KMS-11 (cell line): ENCODE data around the gene HECTD1.
"Not testable (repeated sequence)": the region's sequence is repeated elsewhere in the genome, so short reads cannot be mapped to it uniquely, and the experiment has no call there.

Source experiments
- H2AFZ ChIP-seq: fragments of 200-600 bp; sonication (generic); 2 replicates; pipeline ENCODE4 v1.6.1; 2016; ENCODE audit warnings: antibody characterized with exemption, mixed run types, low read depth
- H3K27ac ChIP-seq: fragments of 200-600 bp; sonication (generic); 2 replicates; pipeline ENCODE4 v1.6.1; 2016; ENCODE audit warnings: mild to moderate bottlenecking, mixed run types
- H3K27me3 ChIP-seq: fragments of 200-600 bp; sonication (generic); 2 replicates; pipeline ENCODE4 v1.6.1; 2017; ENCODE audit warnings: mild to moderate bottlenecking, low read depth, mixed run types, moderate library complexity; ENCODE audit not compliant: insufficient read depth
- H3K36me3 ChIP-seq: fragments of 200-600 bp; sonication (generic); 2 replicates; pipeline ENCODE4 v1.6.1; 2017; ENCODE audit warnings: mild to moderate bottlenecking, mixed run types; ENCODE audit not compliant: insufficient read depth
- H3K4me1 ChIP-seq: fragments of 200-600 bp; sonication (generic); 2 replicates; pipeline ENCODE4 v1.6.1; 2016; ENCODE audit warnings: mild to moderate bottlenecking, low read depth, mixed run types; ENCODE audit not compliant: poor library complexity, severe bottlenecking
- H3K4me2 ChIP-seq: fragments of 200-600 bp; sonication (generic); 2 replicates; pipeline ENCODE4 v1.7.0; 2016; ENCODE audit warnings: mild to moderate bottlenecking, mixed run types
- H3K4me3 ChIP-seq: fragments of 200-600 bp; sonication (generic); IDR thresholded peaks from 2 replicates; pipeline ENCODE4 v1.6.1; 2017; ENCODE audit warnings: low read depth, low read length, mixed read lengths; ENCODE audit not compliant: insufficient read depth
- H3K79me2 ChIP-seq: fragments of 200-600 bp; sonication (generic); 2 replicates; pipeline ENCODE4 v1.6.1; 2016; ENCODE audit warnings: low read depth, mixed run types; ENCODE audit not compliant: insufficient read depth
- H3K9ac ChIP-seq: fragments of 200-600 bp; sonication (generic); 2 replicates; pipeline ENCODE4 v1.6.1; 2016; ENCODE audit warnings: mild to moderate bottlenecking, mixed run types
- H4K20me1 ChIP-seq: fragments of 200-600 bp; sonication (generic); 2 replicates; pipeline ENCODE4 v1.6.1; 2016; ENCODE audit warnings: mild to moderate bottlenecking, mixed run types; ENCODE audit not compliant: insufficient read depth
- CTCF ChIP-seq: fragments of 200-600 bp; sonication (generic); conservative IDR thresholded peaks from 2 replicates; pipeline ENCODE4 v1.6.1; 2017; ENCODE audit warnings: low read depth, mild to moderate bottlenecking, antibody characterized with exemption, low read length, moderate library complexity, mixed read lengths

Gene HECTD1

DNA sequence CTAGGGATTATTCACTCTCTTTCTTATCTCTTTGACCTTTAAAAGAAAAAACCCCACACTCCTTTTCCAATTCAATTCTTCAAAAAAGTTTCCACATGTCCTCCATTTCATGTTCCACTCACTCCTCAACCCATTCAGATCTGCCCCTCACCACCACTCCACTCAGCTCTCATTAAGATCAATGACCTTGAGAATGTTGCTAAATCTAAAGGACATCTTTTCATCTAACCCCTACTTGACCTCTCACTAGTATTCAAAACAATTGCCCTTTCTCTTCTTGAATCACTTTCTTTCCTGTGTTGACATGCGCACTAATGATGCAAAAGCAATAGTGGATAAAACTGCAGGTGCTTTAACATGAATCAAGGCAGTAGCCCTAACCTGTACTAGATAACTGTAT, 9.9 kb downstream of the HECTD1 start:
- Histone ChIP-seq H2AFZ (no peak overlapping the region), H3K36me3 (no peaks in the 10 kb centered on the region), H3K27me3 (no peaks in the 10 kb centered on the region), H4K20me1 (no peaks in the 10 kb centered on the region), H3K27ac (no peak overlapping the region), H3K9ac (no peak overlapping the region), H3K79me2 (peaks cover 30% of the 10 kb centered on the region; the same call in 1 of the 2 replicates), H3K4me3 (no peak overlapping the region), H3K4me1 (peaks cover 33% of the 10 kb centered on the region), H3K4me2 (no peak overlapping the region)
- TF ChIP-seq CTCF, result no peak

DNA sequence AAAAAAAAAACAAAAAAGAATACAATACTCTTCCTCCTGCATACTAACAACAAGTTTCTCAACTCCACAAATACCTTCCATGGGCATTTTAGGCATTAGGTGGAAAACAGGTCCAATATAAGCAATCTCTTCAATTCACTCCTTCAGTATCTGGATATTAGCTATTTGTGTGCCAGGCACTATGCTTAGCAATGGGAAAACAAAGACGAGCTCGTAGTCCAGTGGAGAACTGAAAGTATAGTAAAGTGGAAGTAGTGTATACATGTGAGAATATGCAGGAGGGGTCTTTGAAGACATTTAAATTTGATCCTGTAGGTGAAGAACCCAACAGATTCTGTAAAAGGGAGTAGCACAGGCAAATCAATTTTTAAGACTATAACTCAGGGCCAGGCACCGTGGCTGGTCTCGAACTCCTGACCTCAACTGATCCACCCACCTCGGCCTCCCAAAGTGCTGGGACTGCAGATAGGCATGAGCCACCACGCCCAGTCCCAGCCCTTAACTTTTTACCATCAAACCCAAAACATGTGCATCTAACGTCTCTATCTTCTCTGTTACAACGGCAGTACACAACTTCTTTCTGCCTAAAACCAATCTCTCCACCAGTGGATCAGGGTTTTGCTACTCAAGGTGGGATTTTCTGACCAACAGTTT, 10.6 kb downstream of the HECTD1 start:
- Histone ChIP-seq H3K27me3 (no peaks in the 10 kb centered on the region), H3K4me2 (no peak overlapping the region), H4K20me1 (no peaks in the 10 kb centered on the region), H3K4me3 (no peak overlapping the region), H3K27ac (no peak overlapping the region), H3K9ac (no peak overlapping the region), H3K36me3 (no peaks in the 10 kb centered on the region), H2AFZ (no peak overlapping the region), H3K79me2 (peaks cover 35% of the 10 kb centered on the region; the same call in 1 of the 2 replicates), H3K4me1 (peaks cover 26% of the 10 kb centered on the region)
- no peak for TF ChIP-seq CTCF

- TF ChIP-seq CTCF, result no peak
- Histone ChIP-seq H3K4me1 (peaks cover 26% of the 10 kb centered on the region), H3K79me2 (peaks cover 34% of the 10 kb centered on the region; the same call in 1 of the 2 replicates), H3K27me3 (no peaks in the 10 kb centered on the region), H4K20me1 (no peaks in the 10 kb centered on the region), H3K36me3 (no peaks in the 10 kb centered on the region), H3K9ac (no peak overlapping the region), H3K4me3 (no peak overlapping the region), H3K4me2 (peak overlapping the region; percentile 53; the same call in 1 of the 2 replicates), H3K27ac (no peak overlapping the region), H2AFZ (no peak overlapping the region)
Measured at GRCh38 chr14:31194661-31195060, 12.9 kb downstream of the HECTD1 start.

DNA sequence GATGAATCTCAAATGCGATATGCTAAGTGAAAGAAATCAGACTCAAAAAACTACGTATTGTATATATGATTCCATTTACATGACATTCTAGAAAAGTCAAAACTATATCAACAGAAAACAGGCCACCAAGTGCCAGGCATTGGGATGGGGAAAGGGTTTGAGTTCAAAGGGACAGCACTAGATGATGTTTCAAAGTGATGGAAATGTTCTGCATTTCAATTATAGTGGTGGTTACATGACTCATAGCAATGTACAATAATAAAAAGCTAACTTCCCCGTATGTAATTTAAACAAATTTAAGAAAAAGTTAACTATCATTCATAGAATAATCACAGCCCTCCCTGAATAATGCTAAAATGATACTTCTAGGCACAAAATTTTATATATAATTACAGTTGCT, 13.5 kb downstream of the HECTD1 start:
- Histone ChIP-seq H3K4me2 (no peak overlapping the region), H3K4me1 (peaks cover 26% of the 10 kb centered on the region), H3K27me3 (no peaks in the 10 kb centered on the region), H3K36me3 (no peaks in the 10 kb centered on the region), H4K20me1 (no peaks in the 10 kb centered on the region), H3K4me3 (no peak overlapping the region), H3K27ac (no peak overlapping the region), H2AFZ (no peak overlapping the region), H3K79me2 (peaks cover 34% of the 10 kb centered on the region; the same call in 1 of the 2 replicates), H3K9ac (no peak overlapping the region)
- no peak for TF ChIP-seq CTCF

DNA sequence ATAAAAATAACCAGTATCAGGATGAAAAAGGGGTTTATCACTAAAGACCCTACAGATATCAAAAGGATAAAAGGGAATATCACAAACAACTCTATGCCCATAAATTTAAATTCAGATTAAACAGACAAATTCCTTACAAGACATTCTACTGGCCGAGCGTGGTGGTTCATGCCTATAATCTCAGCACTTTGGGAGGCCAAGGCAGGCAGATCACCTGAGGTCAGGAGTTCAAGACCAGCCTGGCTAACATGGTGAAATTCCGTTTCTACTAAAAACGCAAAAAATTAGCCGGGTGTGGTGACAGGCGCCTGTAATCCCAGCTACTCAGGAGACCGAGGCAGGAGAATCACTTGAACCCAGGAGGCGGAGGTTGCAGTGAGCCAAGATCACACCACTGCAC, 15.0 kb downstream of the HECTD1 start:
- H3K27ac ChIP-seq, H3K9ac ChIP-seq, H3K27me3 ChIP-seq, H4K20me1 ChIP-seq, H3K36me3 ChIP-seq, H2AFZ ChIP-seq, H3K4me3 ChIP-seq, H3K4me2 ChIP-seq: not testable (repeated sequence)
- H3K79me2 ChIP-seq, result peaks cover 24% of the 10 kb centered on the region; the same call in 1 of the 2 replicates
- peaks cover 26% of the 10 kb centered on the region for H3K4me1 ChIP-seq
